Endothelial cell of umbilical vein (primary cell): ENCODE measurements around the gene AASDH. TPM values are rescaled to one million over a fixed set of nuclear protein-coding genes. Genes with fewer than 3 reads are reported as not detected.

ENCODE experiments used
- BruUV-seq: library from RNA; stranded (reverse); fragments of 400-500 nt; replicated peaks from 2 replicates; lab custom pipeline; 2021; lab: Mats Ljungman, UMichigan
- CTCF ChIA-PET: fragments of 300-600, 350-600 bp; sonication (Branson Sonifier 250); formaldehyde crosslinking; loops from one replicate; lab custom pipeline; 2021; ENCODE audit warnings: antibody characterized with exemption, inconsistent platforms; lab: Charles Lee
- POLR2A ChIA-PET: fragments of 300-600, 350-600 bp; sonication (Branson Sonifier 250); formaldehyde crosslinking; loops from one replicate; lab custom pipeline; 2021; ENCODE audit warnings: antibody characterized with exemption, inconsistent platforms; lab: Charles Lee
- DNase-seq: peaks from one replicate; pipeline ENCODE4 v3.0.0-alpha.2; 2011; ENCODE audit warnings: low read depth, low spot score
- FAIRE-seq: peaks from 2 replicates; lab custom pipeline; 2011; peaks lifted over from hg19 to GRCh38; lab: Jason Lieb, UNC
- H2AFZ ChIP-seq: 2 replicates; pipeline ENCODE4 v1.6.0; 2012; ENCODE audit warnings: low read depth, low read length, control low read depth, inconsistent platforms
- H3K27ac ChIP-seq: 2 replicates; pipeline ENCODE4 v1.5.1; 2011; ENCODE audit warnings: low read depth, mild to moderate bottlenecking, control low read depth, low read length, moderate library complexity; ENCODE audit not compliant: insufficient read depth
- H3K27me3 ChIP-seq, 2 experiments: 2 replicates each; pipeline versions ENCODE4 v1.6.0 to v1.6.1; 2011; ENCODE audit warnings: low read length in 2 of 2, mixed read lengths in 1 of 2; ENCODE audit not compliant: control insufficient read depth in 2 of 2, insufficient read depth in 2 of 2
- H3K36me3 ChIP-seq, 2 experiments: 2 replicates in 1 of 2; 3 replicates in 1 of 2; pipeline ENCODE4 v1.5.1; 2011; ENCODE audit warnings: low read length in 2 of 2, mild to moderate bottlenecking in 1 of 2, moderate library complexity in 1 of 2; ENCODE audit not compliant: control insufficient read depth in 2 of 2, insufficient read depth in 2 of 2; ENCODE audit errors: extremely low read depth in 1 of 2
- H3K4me1 ChIP-seq: 3 replicates; pipeline ENCODE4 v1.5.1; 2011; ENCODE audit warnings: mild to moderate bottlenecking, low read length; ENCODE audit not compliant: control insufficient read depth, insufficient read depth; ENCODE audit errors: extremely low read depth
- H3K4me2 ChIP-seq: 2 replicates; pipeline ENCODE4 v1.6.1; 2011; ENCODE audit warnings: low read length, control low read depth, mixed read lengths; ENCODE audit not compliant: insufficient read depth
- H3K4me3 ChIP-seq, 3 experiments: fragments of 200-600 bp in 1 of 3; sonication (generic), shearing (Covaris generic) in 1 of 3; replicated peaks in 1 of 3; 2 replicates each; pipeline ENCODE4 v1.5.1; 2011 to 2016; ENCODE audit warnings: control low read depth in 3 of 3, low read length in 3 of 3, mild to moderate bottlenecking in 2 of 3, inconsistent platforms in 1 of 3, low read depth in 1 of 3, moderate library complexity in 1 of 3; ENCODE audit not compliant: insufficient read depth in 1 of 3
- H3K79me2 ChIP-seq: 2 replicates; pipeline ENCODE4 v1.6.0; 2012; ENCODE audit warnings: low read length, inconsistent platforms; ENCODE audit not compliant: control insufficient read depth, insufficient read depth
- H3K9ac ChIP-seq: replicated peaks from 2 replicates; pipeline ENCODE3; 2011; ENCODE audit warnings: low read length, control low read depth; ENCODE audit not compliant: insufficient read depth; ENCODE audit errors: extremely low read depth
- H3K9me1 ChIP-seq: replicated peaks from 3 replicates; pipeline ENCODE4 v1.6.0; 2011; ENCODE audit warnings: mild to moderate bottlenecking, low read length; ENCODE audit not compliant: control insufficient read depth, insufficient read depth; ENCODE audit errors: extremely low read depth
- H3K9me3 ChIP-seq: replicated peaks from 2 replicates; pipeline ENCODE4 v1.5.1; 2012; ENCODE audit warnings: low read length, inconsistent platforms; ENCODE audit not compliant: control insufficient read depth, insufficient read depth
- H4K20me1 ChIP-seq: replicated peaks from 2 replicates; pipeline ENCODE3; 2011; ENCODE audit warnings: mild to moderate bottlenecking, low read length; ENCODE audit not compliant: control insufficient read depth, insufficient read depth; ENCODE audit errors: extremely low read depth
- CTCF ChIP-seq, 2 donors: IDR thresholded peaks; 1 replicate in 1 of 2; 2 replicates in 1 of 2; pipeline ENCODE4 v1.5.1; 2011; ENCODE audit warnings: low read length in 2 of 2, mild to moderate bottlenecking in 2 of 2, moderate library complexity in 2 of 2, control low read depth in 1 of 2, inconsistent platforms in 1 of 2, low read depth in 1 of 2; ENCODE audit not compliant: insufficient read depth in 1 of 2; ENCODE audit errors: extremely low read depth in 1 of 2
- EZH2 ChIP-seq: IDR thresholded peaks from 2 replicates; pipeline ENCODE4 v1.6.1; 2012; ENCODE audit warnings: borderline replicate concordance, low read depth, mild to moderate bottlenecking, moderate library complexity, low read length, inconsistent platforms; ENCODE audit not compliant: severe bottlenecking
- FOS ChIP-seq: IDR thresholded peaks from 2 replicates; pipeline ENCODE4 v1.6.1; 2011; ENCODE audit warnings: mild to moderate bottlenecking, low read length, moderate library complexity, borderline replicate concordance; ENCODE audit not compliant: insufficient read depth
- JUN ChIP-seq: IDR thresholded peaks from 2 replicates; pipeline ENCODE4 v1.6.1; 2011; ENCODE audit warnings: borderline replicate concordance, low read depth; ENCODE audit not compliant: insufficient read length, insufficient read depth
- MAX ChIP-seq: IDR thresholded peaks from 2 replicates; pipeline ENCODE4 v1.6.1; 2011; ENCODE audit not compliant: insufficient read depth, insufficient read length
- POLR2A ChIP-seq: IDR thresholded peaks from 2 replicates; pipeline ENCODE4 v1.6.1; 2012; ENCODE audit warnings: low read depth, mild to moderate bottlenecking, control low read depth, low read length
- POLR2AphosphoS5 ChIP-seq: IDR thresholded peaks from 2 replicates; pipeline ENCODE4 v1.6.1; 2012; ENCODE audit warnings: low read depth, mild to moderate bottlenecking, control low read depth, low read length, moderate library complexity; ENCODE audit not compliant: insufficient read depth
- dilution Hi-C: fragments of 300-500 bp; cut with MboI; formaldehyde crosslinking; loops from one replicate; pipeline ENCODE4 v1.15.0; 2019; ENCODE audit warnings: low sequenced_read_pairs; ENCODE audit not compliant: extremely low pct_ligation_motif_present
- intact Hi-C: fragments of 100-400 bp; cut with micrococcal nuclease; formaldehyde crosslinking; loops from one replicate; pipeline ENCODE4 v1.10.0; 2022
- polyA plus RNA-seq, 4 experiments: library from polyadenylated mRNA; depleted of rRNA in 3 of 4; stranded (reverse) in 3 of 4; unstranded in 1 of 4; fragments of >200 nt; gene quantifications; 2 replicates each; pipeline versions ENCODE4 v1.2.1 to v1.2.3, GENCODE V29; 2011 to 2012; ENCODE audit warnings: missing spikeins in 1 of 4
- total RNA-seq: library from RNA; stranded (reverse); gene quantifications from 2 replicates; pipeline ENCODE4 v1.2.3, GENCODE V29; 2021

The AASDH gene
- total and polyA plus RNA-seq, 2 donors (not counting 3 experiments of a cell fraction or from before 2014, with no cell fraction given): 4.2 to 9.5 TPM

- dilution Hi-C loops: no loop called here
- no peaks in the 10 kb centered on the region for H3K27me3 ChIP-seq
Measured at GRCh38 chr4:56323327-56323726, 64.0 kb downstream of the AASDH start.

More at GRCh38 chr4:56323327-56323726, 64.0 kb downstream of the AASDH start:
- Histone ChIP-seq H2AFZ (no peak overlapping the region), H3K9ac (no peak overlapping the region), H3K4me3 (no peak overlapping the region), H4K20me1 (no peaks in the 10 kb centered on the region), H3K27ac (no peak overlapping the region), H3K4me1 (peaks cover 1% of the 10 kb centered on the region), H3K9me1 (no peaks in the 10 kb centered on the region), H3K4me2 (no peak overlapping the region), H3K9me3 (no peaks in the 10 kb centered on the region), H3K36me3 (no peaks in the 10 kb centered on the region), H3K79me2 (no peaks in the 10 kb centered on the region)
- ChIA-PET POLR2A (no interaction called here), CTCF (no interaction called here)
- intact Hi-C loops: no loop called here
- no TSS peak for BruUV-seq
- DNase-seq: no peak
- no peak for FAIRE-seq
- TF ChIP-seq POLR2AphosphoS5 (no peak), CTCF (IDR thresholded peaks at IDR 0.05; ENCODE audit: extremely low read depth in 1 of 2, insufficient read depth in 1 of 2, low read depth in 1 of 2, low read length in 2 of 2) (no peak), MAX (no peak), FOS (no peak), JUN (no peak), POLR2A (no peak), EZH2 (no peak)
